ENCODE data around the gene FAM135A.
"Not testable (repeated sequence)": the region's sequence is repeated elsewhere in the genome, so short reads cannot be mapped to it uniquely, and the experiment has no call there.

FAM135A gene

DNA sequence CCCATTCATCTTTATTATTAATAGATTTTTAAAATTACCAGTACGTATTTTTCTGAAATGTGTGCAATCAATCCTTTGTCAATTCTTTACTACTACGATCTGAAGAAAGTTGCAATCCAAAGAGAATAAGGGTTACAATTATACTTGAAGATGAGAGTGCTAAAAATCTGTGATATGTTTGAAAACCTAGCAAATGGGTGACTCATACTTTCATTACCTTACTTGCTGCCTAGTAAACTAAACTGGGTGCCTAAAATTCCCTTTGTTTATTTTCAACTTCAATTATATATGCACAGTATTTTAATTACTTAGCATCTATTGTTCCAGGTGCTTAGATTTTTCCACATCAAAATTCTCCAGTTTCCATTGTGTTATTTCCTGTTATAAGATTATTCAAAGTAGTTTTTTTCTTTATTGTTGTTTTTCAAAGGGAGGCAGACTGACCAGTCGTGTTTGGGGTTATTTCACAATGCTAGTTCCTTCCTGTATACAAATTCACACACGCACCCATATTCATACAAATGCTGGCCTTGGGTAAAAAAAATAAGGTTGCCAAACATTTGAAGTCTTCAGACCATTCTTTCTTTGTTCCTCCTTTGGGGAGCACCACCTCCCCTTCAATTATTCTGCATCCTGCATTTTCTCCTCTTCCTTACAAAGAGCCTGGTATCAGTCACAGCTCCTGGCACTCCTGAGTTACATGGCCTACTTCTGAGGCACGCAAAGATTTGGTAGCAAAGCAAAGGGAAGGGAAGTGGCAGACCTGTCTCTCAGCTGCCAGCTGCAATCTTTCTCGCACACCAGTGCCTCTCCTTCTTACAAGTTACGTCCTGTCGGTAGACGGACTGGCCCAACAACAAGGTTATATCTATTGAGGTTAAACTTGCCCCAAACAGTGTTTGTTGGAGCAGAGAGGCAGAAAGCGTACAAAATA lies 16.2 kb upstream of the FAM135A start:
- no peak for DNase-seq (ENCODE audit: low read depth in 2 of 2)

DNA sequence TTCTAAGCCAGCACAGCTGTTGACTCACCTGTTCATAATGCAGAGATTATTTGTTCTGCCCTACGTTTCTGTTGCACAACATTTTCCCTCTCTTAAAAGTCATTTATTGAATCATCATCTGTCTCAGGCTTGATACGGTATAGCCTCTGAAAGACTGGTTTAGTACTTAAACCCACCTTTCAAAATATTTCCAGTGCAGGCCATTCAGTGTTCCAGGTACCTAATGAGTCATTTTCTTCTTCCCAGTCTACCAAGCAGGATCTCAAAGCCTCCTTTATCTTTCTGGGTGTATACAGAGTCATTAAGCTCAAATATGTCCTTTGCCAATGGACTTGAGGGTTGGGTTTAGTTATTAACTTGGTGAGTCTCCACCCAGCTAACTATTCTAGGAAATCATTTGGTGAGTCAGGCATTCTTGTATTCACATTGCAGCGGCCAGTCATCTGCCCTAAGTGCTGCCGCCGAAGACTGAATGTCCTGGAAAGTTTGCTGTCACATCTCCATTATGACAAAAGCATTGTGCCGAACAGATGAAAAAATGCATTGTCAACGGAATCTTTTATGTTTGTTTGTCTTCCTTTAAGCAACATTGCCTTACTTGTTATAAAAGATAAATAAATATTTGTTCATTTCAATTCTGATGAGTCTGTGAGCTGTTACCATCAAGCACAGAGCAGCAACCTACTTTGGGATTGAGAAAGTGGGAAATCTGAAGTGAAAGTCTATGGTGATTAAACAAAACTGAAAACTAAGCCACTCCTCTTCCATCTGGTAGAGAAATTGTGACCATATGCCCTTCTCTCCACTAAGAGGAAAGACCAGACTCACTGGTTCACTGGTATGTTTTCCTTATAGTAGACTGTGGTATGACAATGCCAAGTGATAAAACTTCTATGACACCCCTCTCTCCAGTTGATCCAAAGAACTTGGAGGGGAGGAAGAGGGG lies 14.3 kb upstream of the FAM135A start:
- DNase-seq (ENCODE audit: low read depth in 2 of 2): no peak

DNA sequence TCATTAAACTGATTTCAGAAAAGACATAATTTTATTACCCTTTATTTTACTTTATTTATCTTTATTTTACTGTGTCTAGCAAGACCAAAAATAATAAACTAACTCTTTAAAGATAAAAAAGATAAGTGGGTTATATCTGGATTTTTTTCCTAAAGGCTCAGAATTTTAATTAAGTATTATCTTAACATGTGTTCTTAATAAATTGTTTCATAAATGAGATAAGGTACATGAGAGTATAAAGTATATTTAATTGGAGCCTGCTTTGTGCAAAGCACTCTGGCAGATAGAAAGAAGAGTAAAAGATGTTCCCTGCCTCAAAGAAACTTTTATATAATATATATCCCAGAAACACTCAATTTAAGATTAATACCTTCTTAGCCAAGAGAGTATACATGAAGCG lies 8.7 kb upstream of the FAM135A start:
- no peak for DNase-seq (ENCODE audit: low read depth in 2 of 2)

DNA sequence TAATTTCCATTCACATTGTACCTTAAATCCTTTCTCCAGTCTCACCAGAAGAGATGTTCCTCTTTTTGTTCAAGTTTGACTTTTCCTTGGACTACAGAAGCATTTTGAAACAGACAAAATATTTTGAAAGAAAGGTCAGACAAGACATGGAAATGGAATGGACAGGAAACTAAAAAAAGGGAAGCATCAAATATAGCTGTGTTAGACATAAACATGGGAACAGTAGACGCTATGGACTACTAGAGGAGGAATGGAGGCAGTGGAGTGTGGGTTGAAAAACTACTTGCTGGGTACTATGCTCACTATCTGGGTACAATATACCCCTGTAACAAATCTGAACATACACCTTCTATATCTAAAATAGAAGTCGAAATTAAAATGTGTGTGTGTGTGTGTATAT lies 4.1 kb upstream of the FAM135A start:
- no peak for DNase-seq (ENCODE audit: low read depth in 2 of 2)

DNA sequence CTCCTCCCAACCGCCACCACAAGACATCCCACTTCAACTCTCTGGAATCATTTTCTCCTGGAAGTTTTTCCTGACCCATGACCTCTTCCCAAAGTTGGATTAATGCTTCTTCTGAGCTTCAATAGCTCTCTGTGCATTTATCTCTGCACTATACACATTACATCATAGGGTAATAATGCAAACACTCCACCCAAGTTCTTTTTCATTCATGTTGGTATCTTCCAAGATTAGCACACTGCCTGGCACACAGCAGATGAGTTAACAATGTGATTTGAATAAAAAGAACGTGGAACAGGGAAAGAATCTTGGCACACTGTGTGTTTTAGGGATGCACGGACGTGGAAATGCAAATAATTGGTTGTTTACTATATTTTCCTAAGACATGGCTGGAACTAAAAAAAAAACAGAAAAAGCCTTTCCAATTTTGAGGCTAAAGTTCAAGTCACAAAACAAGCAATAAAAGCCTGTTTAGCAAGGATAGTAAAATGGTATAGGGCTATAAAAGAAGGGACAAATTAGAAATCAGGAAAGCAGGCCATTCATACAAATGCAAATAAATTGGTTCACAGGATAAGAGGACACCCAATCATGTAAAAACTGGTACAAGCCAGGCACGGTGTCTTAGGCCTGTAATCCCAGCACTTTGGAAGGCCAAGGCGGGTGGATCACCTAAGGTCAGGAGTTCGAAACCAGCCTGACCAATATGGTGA lies 1.6 kb upstream of the FAM135A start:
- no peak for DNase-seq (ENCODE audit: low read depth in 2 of 2)

DNA sequence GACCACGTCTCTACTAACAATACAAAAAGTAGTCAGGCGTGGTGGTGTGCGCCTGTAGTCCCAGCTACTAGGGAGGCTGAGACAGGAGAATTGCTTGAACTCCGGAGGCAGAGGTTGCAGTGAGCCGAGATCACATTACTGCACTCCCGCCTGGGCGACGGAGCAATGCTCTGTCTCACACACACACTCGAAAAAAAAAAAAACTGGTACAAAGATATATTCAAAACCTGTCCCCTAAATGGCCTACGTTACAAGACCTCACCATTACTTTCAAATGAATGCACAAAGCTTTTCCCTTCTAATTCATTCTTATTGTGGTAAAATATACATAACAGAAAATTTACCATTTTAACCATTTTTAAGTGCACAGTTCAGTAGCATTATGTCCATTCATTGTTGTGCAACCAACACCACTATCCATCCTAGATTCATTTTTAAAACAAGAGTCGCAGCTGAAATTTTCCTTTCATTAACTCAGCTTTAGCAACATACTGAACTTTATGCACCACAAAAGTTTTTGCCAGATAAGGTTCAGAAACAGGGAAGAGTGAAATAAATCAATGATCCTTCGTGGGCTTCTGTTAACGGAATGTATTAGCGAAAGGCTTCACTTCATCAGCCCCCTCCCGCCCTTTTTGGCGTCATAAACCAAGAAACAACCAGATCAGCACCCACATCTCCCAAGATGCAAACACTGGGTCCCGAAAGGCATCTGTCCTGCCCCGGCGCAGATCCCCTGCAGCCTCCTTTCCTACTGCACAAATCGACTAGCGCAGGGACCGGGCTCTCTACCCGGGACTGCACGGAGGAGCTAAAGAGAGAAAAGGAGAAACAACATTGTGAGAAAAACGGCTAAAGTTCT lies 825 bp upstream of the FAM135A start:
- no peak for DNase-seq (ENCODE audit: low read depth in 2 of 2)

DNA sequence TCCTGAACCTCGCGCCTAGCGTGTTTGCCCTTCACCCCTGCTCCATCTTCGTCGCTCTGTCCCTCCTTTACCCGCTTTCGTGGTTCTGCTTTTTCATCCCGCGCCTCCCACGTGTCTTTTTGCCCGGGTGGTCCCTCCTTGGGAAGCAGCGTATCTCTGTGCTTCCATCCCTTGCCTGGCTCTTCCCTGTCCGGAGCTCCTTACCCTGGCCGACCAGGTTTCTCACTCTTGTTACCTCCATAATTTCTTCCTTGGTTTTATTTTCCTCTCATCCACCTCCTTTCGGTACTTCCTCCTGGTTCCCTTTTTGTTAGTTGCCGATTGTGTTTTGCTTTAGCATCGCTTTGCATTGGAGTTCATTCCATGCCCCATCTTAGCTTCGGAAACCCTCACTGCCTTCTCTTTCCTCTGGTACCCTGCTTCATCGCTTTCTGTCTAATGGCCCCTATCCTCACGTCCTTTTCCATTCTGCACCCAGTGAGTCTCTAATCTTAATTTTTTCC lies 735 bp downstream of the FAM135A start:
- no peak for DNase-seq (ENCODE audit: low read depth in 2 of 2)

DNA sequence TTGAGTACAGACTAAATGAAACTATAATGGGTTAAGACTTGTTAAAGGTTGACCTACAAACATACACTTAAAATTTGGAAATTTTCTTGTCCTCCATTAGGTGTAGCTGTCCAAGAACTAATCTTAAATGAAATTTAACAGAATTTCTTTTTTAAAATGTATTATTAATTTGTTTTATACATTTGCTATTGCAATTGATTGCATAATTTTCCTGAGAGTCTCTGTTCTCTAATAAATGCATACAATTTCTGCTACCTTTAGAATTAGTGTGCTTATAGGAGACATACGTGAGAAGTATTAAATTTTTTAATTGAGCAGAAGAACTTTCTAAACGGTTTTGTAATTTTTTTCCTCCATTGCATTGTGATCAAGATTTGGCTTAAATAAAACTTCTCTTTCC lies 1.5 kb downstream of the FAM135A start:
- no peak for DNase-seq (ENCODE audit: low read depth in 2 of 2)

DNA sequence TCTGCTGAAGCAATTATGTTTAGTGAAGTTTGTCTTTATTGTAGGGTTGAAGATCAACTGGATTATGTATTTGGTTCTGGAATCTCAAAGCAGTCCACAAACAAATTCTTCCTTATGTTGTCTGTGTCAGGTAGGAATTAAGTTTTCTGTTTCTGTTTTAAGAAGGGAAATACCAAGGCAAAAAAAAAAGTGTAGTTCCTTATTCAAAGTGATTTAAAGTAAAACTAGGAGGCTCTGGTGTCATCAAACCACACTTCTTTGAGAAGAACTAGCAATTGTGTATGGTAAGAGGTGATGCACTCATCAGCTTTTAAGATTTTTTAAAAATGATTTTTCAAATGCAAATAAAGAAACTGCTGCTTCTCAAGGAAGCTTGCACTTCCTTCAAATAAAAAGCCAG lies 1.9 kb downstream of the FAM135A start:
- DNase-seq (ENCODE audit: low read depth in 2 of 2): no peak

DNA sequence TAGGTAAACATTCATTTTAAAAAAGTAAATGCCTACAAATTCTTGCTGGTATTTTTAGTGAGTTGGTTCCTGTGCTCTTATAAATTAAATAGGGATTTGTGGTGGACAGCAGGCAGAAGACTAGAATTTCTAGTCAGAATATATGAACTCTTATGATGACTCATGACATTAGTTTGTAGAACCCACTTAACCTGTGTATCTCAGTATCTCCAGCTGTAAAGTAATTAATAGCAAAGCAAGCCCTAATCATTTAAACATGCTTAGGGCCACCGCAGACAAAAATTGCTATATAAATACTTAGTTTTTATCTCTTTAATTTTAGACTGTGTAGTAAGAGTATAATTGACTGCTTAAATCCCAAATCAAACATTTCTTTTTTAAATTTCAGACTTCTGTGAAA lies 2.4 kb downstream of the FAM135A start:
- DNase-seq (ENCODE audit: low read depth in 2 of 2): no peak

DNA sequence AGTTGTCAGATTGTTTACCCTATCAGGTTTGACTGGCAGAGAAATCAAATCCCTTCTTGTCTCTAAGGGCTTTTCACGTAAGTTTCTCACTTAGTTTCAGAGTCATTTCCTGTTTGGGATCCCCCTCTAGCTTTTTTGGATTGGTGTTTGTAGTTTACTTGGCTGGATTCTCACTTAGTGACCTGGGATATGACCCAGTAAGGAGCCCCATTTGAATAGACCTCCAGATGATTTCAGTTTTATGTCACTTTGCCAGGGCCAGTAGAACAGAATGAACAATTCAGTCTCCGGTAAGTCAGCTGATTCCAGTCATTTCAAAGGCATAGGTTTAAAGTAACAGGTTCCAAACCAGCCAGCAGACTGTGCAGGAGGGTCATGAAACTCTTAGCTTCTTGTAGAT lies 8.2 kb downstream of the FAM135A start:
- no peak for DNase-seq (ENCODE audit: low read depth in 2 of 2)

DNA sequence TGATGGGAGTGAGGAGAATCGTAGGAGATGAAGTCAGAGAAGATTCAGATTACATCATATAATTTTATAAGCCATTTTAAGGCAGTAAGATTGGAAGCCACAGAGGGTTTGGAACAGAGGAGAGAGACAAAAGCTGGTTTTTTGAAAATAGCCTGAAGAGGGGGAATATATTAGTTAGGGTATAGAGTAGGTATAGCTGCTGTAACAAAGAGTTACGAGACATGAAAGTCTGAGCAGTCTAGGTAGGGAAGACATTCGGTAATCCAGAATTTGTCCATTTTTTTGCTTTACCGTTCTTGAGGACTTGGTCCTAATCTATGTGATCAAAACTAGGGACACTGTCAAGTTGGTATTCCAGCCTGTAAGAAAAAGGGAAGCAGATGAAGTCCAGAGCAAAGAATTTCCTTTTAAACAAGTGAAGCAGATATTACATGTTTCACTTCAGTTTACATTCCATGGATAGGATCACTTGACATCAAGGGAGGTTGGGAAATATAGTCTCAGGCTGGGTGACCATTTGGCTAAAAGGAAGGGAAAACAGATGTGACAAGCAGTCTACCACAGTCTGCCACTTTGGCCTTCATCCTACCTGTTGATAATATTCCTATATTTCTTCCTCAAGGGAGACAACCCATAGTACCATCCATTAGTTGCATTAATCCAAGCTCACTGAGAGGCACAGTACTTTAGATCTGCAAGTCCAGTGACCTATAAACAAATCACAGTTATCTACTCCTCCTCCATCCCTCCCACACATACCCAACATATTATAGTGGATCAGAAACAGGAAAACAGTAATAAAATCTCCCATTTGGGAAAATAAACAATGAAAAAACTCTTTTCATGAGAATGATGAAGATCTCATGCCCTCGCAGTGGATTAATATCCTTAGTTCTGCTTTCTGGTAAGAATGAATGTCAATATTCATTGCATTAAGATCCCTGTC lies 10.2 kb downstream of the FAM135A start:
- no peak for DNase-seq (ENCODE audit: low read depth in 2 of 2)

DNA sequence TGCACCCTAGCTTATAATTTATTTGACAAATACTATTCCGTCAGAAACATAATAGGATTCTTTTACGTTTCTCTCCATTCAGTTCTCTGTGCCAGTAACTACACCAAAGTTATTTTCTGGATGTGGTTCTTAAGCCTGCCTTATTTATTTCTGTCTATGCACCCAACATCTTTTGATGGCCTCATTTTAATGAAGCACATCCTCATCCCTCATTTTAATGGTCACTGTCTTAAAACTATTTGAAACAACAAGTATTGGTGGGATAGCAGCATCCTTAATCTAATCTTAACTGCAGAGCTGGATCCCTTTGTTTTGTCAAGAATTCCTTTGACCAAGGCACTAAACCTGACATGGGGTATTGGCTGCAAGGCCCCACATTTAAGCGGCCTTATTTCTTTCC lies 11.0 kb downstream of the FAM135A start:
- no peak for DNase-seq (ENCODE audit: low read depth in 2 of 2)

DNA sequence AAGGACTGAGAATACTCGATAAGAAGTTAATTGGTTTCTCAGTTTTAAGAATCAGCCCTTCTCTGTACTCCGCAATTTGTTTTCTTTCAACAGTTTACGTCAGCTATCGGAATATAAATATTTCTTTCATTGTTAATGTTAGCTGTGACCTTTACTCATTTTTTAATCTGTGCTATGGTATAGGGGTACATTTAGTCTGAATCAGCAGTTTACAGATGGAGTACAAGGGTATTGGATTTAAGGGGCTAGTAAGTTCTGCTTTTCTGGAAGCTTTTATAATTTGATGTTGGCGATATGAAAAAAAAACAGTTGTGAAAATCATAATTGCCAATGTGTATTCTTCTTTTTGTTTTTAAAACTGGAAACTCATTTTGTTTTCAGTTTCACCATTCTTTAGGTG lies 23.0 kb downstream of the FAM135A start:
- DNase-seq (ENCODE audit: low read depth in 2 of 2): no peak

DNA sequence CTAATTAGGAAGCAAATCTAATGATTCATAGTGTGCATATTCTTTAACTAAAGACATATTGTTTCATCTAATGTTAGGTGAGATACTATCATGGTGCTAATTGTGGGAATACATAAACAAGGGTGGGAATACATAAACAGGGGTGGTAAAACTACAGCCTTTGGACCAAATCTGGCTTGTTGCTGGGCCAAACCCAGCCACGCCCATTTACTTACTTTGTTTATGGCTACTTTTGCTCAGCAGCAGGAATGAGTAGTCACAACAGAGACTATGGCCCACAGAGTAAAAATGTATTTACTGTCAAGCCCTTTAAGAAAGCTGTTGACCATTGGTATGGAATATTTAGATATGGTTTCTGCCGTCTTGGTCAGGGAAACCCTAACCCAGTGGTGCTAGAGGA lies 31.7 kb downstream of the FAM135A start:
- no peak for DNase-seq (ENCODE audit: low read depth in 2 of 2)

DNA sequence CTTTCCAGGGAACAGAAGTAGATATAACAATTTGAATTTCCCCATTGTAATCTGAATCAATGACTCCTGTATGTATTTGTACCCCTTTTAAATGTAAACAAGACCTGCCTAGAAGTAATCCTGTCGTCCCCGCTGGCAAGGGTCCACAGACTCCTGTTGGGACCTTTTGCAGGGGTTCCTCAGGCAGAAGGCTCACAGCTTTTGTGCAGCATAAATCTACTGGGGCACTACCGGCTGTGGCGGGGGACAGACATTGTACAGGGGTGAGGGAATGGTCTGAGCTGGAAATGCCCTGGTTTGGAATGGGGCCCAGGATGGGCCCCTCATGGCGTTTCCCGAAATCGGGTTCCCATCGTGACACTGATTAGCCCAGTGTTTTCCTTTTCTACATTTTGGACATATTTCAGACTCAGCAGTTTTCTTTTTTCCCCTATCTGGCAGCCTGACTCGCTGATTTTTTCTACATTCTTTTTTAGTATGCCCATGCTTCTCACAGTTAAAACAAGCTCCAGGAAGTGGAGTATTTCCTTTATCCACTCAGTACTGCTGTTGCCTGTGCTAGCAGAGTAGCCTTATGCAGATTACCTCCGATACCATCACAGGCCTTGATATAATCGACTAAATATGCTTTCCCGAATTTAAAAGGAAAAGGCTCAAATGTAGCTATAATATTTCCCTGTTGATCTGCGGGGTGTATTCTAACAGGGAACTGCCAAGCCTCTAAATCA lies 34.2 kb downstream of the FAM135A start:
- not testable (repeated sequence) for DNase-seq (ENCODE audit: low read depth in 2 of 2)

DNA sequence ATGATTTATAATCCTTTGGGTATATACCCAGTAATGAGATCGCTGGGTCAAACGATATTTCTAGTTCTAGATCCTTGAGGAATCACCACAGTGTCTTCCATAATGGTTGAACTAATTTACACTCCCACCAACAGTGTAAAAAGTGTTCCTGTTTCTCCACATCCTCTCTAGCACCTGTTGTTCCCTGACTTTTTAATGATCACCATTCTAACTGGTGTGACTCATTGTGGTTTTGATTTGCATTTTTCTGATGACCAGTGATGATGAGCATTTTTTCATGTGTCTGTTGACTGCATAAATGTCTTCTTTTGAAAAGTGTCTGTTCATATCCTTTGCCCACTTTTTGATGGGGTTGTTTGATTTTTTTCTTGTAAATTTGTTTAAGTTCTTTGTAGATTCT lies 40.6 kb downstream of the FAM135A start:
- not testable (repeated sequence) for DNase-seq (ENCODE audit: low read depth in 2 of 2)

DNA sequence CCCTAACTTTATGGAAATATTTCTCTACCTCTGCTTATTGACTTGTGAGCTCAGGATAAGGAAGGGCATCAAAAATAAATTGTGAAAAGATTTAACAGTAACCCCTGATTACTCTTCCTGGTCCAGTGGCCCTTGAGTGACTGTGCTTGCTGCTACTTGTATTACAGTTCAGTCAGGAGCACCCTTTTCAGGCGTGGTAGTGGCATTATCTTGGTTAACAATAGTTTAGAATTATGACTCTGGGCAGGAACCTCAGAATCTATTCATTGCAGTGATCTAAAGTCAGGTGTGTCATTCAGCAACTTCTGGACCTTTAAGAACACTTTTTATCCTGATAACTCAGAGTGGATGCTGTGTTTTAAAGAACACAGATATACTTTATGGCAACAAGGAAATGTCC lies 43.4 kb downstream of the FAM135A start:
- no peak for DNase-seq (ENCODE audit: low read depth in 2 of 2)

DNA sequence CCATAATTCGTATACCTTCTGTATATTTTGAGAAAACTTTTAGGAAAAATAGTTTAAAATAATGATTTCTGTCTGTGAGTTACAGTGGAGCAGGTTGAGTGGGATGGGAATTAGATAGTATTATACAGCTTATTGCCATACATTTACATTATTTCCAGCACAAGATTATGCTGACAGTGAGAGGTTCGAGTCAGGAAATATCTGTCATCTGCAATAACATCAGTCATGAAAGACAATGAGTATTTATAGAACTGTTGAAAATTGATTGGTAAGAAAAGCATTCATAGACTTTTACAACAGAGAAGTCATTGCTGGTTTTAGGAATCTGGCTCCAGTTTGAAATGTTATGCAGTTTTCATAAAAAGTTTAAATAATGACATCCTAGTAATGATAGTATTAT lies 45.9 kb downstream of the FAM135A start:
- DNase-seq (ENCODE audit: low read depth in 2 of 2): no peak

Data from stimulated activated CD8-positive, alpha-beta memory T cell treated with anti-CD3 and anti-CD28 coated beads, Interleukin-15, amount 100 ng/mL, for 48 hours (primary cell).